ENCODE results near the gene ETFB. TPM values are rescaled to one million over a fixed set of nuclear protein-coding genes. Genes with fewer than 3 reads are reported as not detected.
A peak's percentile ranks its signal among the peaks of the same experiment; 100 is the strongest.

Gene ETFB
- total and polyA plus RNA-seq, 4 experiments from 2014 or later, result 51.4 to 97.0 (median 59.6) TPM

- Mint-ChIP-seq H3K27ac (peak overlapping the region in 5 of 7 donors; percentile 12 to 89 (median 77)), H3K27me3 (no peaks in the 10 kb centered on the region), H3K9me3 (no peaks in the 10 kb centered on the region), H3K4me1 (peaks cover 30 to 68% (median 49%) of the 10 kb centered on the region in 4 donors), H3K36me3 (peaks cover 0 to 17% of the 10 kb centered on the region in 2 donors), H3K4me3 (peak overlapping the region; percentile 15 to 78 (median 58))
- no peak for DNase-seq
- intact Hi-C loops (cut with micrococcal nuclease), result loop anchor here (5.0 kb wide), 1 partner anchor 338 kb away; no protein-coding TSS in a partner anchor
- no peaks in the 10 kb centered on the region for H3K27me3 ChIP-seq (ENCODE audit: insufficient read depth, low read length)
- H3K27ac ChIP-seq (ENCODE audit: low read depth, low read length), result no peak overlapping the region
- POLR2A ChIA-PET (ENCODE audit: partially characterized antibody), result interaction anchor here (1.3 kb wide), 1 partner anchor 30 kb away, joined by 4 read pairs; no protein-coding TSS in a partner anchor
- H3K36me3 ChIP-seq (ENCODE audit: insufficient read depth, low read length), result no peaks in the 10 kb centered on the region
- H3K4me1 ChIP-seq (ENCODE audit: insufficient read depth, low read length), result peaks cover 50% of the 10 kb centered on the region
- no peaks in the 10 kb centered on the region for H3K9me3 ChIP-seq (ENCODE audit: control insufficient read depth in 1 of 2, low read length in 2 of 2)
- CTCF ChIA-PET (ENCODE audit: partially characterized antibody), result interaction anchor here (1.1 kb wide), 1 partner anchor 24 kb away, joined by 4 read pairs; no protein-coding TSS in a partner anchor
- no peak overlapping the region for H3K4me3 ChIP-seq (ENCODE audit: low read length in 2 of 2)
These were observed 1.7 kb downstream of the ETFB start for GRCh38 chr19:51364200-51365106.

GRCh38 chr19:51361239-51361638 is 4.9 kb downstream of the ETFB start:
- Histone ChIP-seq H3K4me3 (ENCODE audit: low read length in 2 of 2) (no peak overlapping the region), H3K36me3 (ENCODE audit: insufficient read depth, low read length) (no peaks in the 10 kb centered on the region), H3K27me3 (ENCODE audit: insufficient read depth, low read length) (no peaks in the 10 kb centered on the region), H3K27ac (ENCODE audit: low read depth, low read length) (no peak overlapping the region), H3K9me3 (ENCODE audit: control insufficient read depth in 1 of 2, low read length in 2 of 2) (no peaks in the 10 kb centered on the region), H3K4me1 (ENCODE audit: insufficient read depth, low read length) (peaks cover 33% of the 10 kb centered on the region)
- DNase-seq, result no peak
- Mint-ChIP-seq H3K4me3 (no peak overlapping the region), H3K36me3 (peaks cover 0 to 8% of the 10 kb centered on the region in 2 donors), H3K27ac (no peak overlapping the region), H3K27me3 (no peaks in the 10 kb centered on the region), H3K4me1 (peaks cover 22 to 48% (median 36%) of the 10 kb centered on the region in 4 donors), H3K9me3 (no peaks in the 10 kb centered on the region)
- intact Hi-C loops (cut with micrococcal nuclease), result no loop called here
- ChIA-PET POLR2A (ENCODE audit: partially characterized antibody) (no interaction called here), CTCF (ENCODE audit: partially characterized antibody) (no interaction called here)

DNA sequence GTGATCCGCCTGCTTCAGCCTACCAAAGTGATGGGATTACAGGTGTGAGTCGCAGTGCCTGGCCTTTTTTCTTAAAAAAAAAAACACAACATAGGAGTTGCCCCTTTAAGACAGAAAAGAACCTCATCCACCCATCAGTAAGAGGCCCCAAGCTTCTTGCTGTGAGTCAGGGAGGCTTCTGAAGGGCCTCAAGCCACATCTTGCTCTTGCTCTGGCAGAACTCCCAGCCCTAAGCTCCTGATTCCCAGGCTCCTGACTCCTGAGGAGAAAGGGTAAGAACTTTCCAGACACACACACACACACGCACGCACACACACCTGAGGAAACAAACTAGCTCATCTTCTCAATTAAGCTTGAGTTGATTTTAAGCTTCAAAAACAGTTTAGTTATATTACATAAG is 6.9 kb downstream of the ETFB start:
- ChIA-PET POLR2A (ENCODE audit: partially characterized antibody) (interaction anchor here (0.7 kb wide), 1 partner anchor 9 kb away, joined by 4 read pairs; the partner anchor contains the start of gene CLDND2), CTCF (ENCODE audit: partially characterized antibody) (interaction anchor here (0.7 to 1.9 kb wide), 2 partner anchors 20 to 21 kb away, joined by 3 to 6 read pairs; no protein-coding TSS in a partner anchor)
- no peak for DNase-seq
- Histone ChIP-seq H3K36me3 (ENCODE audit: insufficient read depth, low read length) (no peaks in the 10 kb centered on the region), H3K27me3 (ENCODE audit: insufficient read depth, low read length) (no peaks in the 10 kb centered on the region), H3K4me1 (ENCODE audit: insufficient read depth, low read length) (peaks cover 28% of the 10 kb centered on the region), H3K4me3 (ENCODE audit: low read length in 2 of 2) (no peak overlapping the region), H3K27ac (ENCODE audit: low read depth, low read length) (no peak overlapping the region), H3K9me3 (ENCODE audit: control insufficient read depth in 1 of 2, low read length in 2 of 2) (no peaks in the 10 kb centered on the region)
- H3K27ac Mint-ChIP-seq, result peak overlapping the region in 2 of 7 donors; percentile 66 to 69
- intact Hi-C loops (cut with micrococcal nuclease), result no loop called here
- H3K9me3 Mint-ChIP-seq, result no peaks in the 10 kb centered on the region
- H3K36me3 Mint-ChIP-seq, result peaks cover 0 to 3% of the 10 kb centered on the region in 2 donors
- H3K4me3 Mint-ChIP-seq, result no peak overlapping the region
- no peaks in the 10 kb centered on the region for H3K27me3 Mint-ChIP-seq
- H3K4me1 Mint-ChIP-seq, result peaks cover 24 to 50% (median 35%) of the 10 kb centered on the region in 4 donors

- DNase-seq, result no peak
- Mint-ChIP-seq H3K9me3 (no peaks in the 10 kb centered on the region), H3K4me1 (peaks cover 19 to 40% (median 25%) of the 10 kb centered on the region in 4 donors), H3K27ac (peak overlapping the region in 2 of 7 donors; percentile 15 to 24), H3K36me3 (peaks cover 0 to 3% of the 10 kb centered on the region in 2 donors), H3K4me3 (no peak overlapping the region), H3K27me3 (no peaks in the 10 kb centered on the region)
- no peaks in the 10 kb centered on the region for H3K9me3 ChIP-seq (ENCODE audit: control insufficient read depth in 1 of 2, low read length in 2 of 2)
- peaks cover 22% of the 10 kb centered on the region for H3K4me1 ChIP-seq (ENCODE audit: insufficient read depth, low read length)
- CTCF ChIA-PET (ENCODE audit: partially characterized antibody), result interaction anchor here (1.9 kb wide), 1 partner anchor 20 kb away, joined by 6 read pairs; no protein-coding TSS in a partner anchor
- no peak overlapping the region for H3K27ac ChIP-seq (ENCODE audit: low read depth, low read length)
- no peaks in the 10 kb centered on the region for H3K27me3 ChIP-seq (ENCODE audit: insufficient read depth, low read length)
- no peak overlapping the region for H3K4me3 ChIP-seq (ENCODE audit: low read length in 2 of 2)
- intact Hi-C loops (cut with micrococcal nuclease), result no loop called here
- no peaks in the 10 kb centered on the region for H3K36me3 ChIP-seq (ENCODE audit: insufficient read depth, low read length)
- POLR2A ChIA-PET (ENCODE audit: partially characterized antibody), result no interaction called here
These were observed 8.2 kb downstream of the ETFB start for GRCh38 chr19:51357952-51358351.

DNA sequence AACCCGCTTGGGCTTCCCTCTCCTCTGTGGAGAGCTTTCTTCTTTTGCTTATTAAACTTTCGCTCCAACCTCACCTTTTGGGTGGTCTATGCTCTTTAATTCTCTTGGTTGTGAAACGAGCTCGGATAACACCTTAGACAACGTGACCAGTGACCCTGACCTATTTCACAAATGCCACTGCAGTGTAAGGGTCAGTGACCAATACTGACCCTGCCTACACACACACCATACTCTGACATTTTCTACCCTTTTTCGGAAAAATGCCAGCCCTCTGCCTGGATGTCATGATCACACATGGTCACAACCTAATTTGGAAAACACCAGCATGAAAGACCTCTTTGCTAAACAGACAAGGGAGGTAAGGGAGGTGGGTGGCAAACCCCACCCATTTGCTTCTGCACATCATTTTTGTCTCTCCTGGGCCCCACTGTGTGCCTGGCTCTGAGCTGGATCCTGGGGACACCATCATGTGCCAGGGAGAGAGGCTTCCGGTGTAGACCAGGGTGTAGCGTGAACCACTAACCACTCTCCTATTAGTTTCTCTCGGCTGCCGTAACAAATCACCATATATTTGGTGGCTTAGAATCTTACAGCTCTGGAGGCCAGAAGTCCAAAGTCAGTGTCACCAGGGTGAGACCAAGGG is 9.9 kb downstream of the ETFB start:
- peak overlapping the region in 3 of 7 donors; percentile 4 to 12 (median 11) for H3K27ac Mint-ChIP-seq
- H3K36me3 Mint-ChIP-seq, result peaks cover 9 to 13% of the 10 kb centered on the region in 2 donors
- Histone ChIP-seq H3K4me1 (ENCODE audit: insufficient read depth, low read length) (peaks cover 11% of the 10 kb centered on the region), H3K27me3 (ENCODE audit: insufficient read depth, low read length) (no peaks in the 10 kb centered on the region), H3K4me3 (ENCODE audit: low read length in 2 of 2) (no peak overlapping the region), H3K36me3 (ENCODE audit: insufficient read depth, low read length) (no peaks in the 10 kb centered on the region), H3K9me3 (ENCODE audit: control insufficient read depth in 1 of 2, low read length in 2 of 2) (no peaks in the 10 kb centered on the region), H3K27ac (ENCODE audit: low read depth, low read length) (no peak overlapping the region)
- no peak overlapping the region for H3K4me3 Mint-ChIP-seq
- CTCF ChIA-PET (ENCODE audit: partially characterized antibody), result no interaction called here
- POLR2A ChIA-PET (ENCODE audit: partially characterized antibody), result interaction anchor here (1.0 kb wide), 1 partner anchor 9 kb away, joined by 3 read pairs; the partner anchor contains the start of gene ETFB
- H3K9me3 Mint-ChIP-seq, result no peaks in the 10 kb centered on the region
- H3K4me1 Mint-ChIP-seq, result peaks cover 15 to 27% (median 19%) of the 10 kb centered on the region in 4 donors
- DNase-seq, result no peak
- intact Hi-C loops (cut with micrococcal nuclease), result no loop called here
- no peaks in the 10 kb centered on the region for H3K27me3 Mint-ChIP-seq

GRCh38 chr19:51354742-51355148 is 11.4 kb downstream of the ETFB start:
- Histone ChIP-seq H3K36me3 (ENCODE audit: insufficient read depth, low read length) (no peaks in the 10 kb centered on the region), H3K4me3 (ENCODE audit: low read length in 2 of 2) (no peak overlapping the region), H3K27me3 (ENCODE audit: insufficient read depth, low read length) (no peaks in the 10 kb centered on the region), H3K27ac (ENCODE audit: low read depth, low read length) (no peak overlapping the region), H3K9me3 (ENCODE audit: control insufficient read depth in 1 of 2, low read length in 2 of 2) (no peaks in the 10 kb centered on the region), H3K4me1 (ENCODE audit: insufficient read depth, low read length) (peaks cover 11% of the 10 kb centered on the region)
- Mint-ChIP-seq H3K4me1 (peaks cover 15 to 22% (median 18%) of the 10 kb centered on the region in 4 donors), H3K4me3 (peak overlapping the region in 6 of 8 donors; percentile 26 to 72 (median 54)), H3K9me3 (no peaks in the 10 kb centered on the region), H3K27me3 (no peaks in the 10 kb centered on the region), H3K36me3 (peaks cover 13 to 20% of the 10 kb centered on the region in 2 donors), H3K27ac (peak overlapping the region in 6 of 7 donors; percentile 17 to 89 (median 84))
- peak in 4 of 5 donors; percentile 29 to 65 (median 49) for DNase-seq
- POLR2A ChIA-PET (ENCODE audit: partially characterized antibody), result interaction anchor here (0.9 kb wide), 1 partner anchor 13 kb away, joined by 4 read pairs; no protein-coding TSS in a partner anchor
- CTCF ChIA-PET (ENCODE audit: partially characterized antibody), result interaction anchor here (1.1 to 1.3 kb wide), 3 partner anchors 11 to 118 kb away, joined by 3 read pairs; no protein-coding TSS in a partner anchor
- intact Hi-C loops (cut with micrococcal nuclease), result no loop called here

Data from CD4-positive, alpha-beta memory T cell (primary cell).